ENCODE results near the gene LEF1. TPM values are rescaled to one million over a fixed set of nuclear protein-coding genes. Genes with fewer than 3 reads are reported as not detected.

LEF1 gene
- total and polyA plus RNA-seq, 2 of the 8 experiments (the other 6 are each of a cell fraction or from before 2014, with no cell fraction given): 2.6 to 5.2 TPM

GRCh38 chr4:108120789-108121188, 47.9 kb downstream of the LEF1 start:
- H4K20me1 ChIP-seq (replicated peaks in 1 of 2; ENCODE audit: control insufficient read depth in 1 of 2, insufficient read depth in 2 of 2, low read length in 2 of 2): no peaks in the 10 kb centered on the region
- CTCF ChIA-PET (ENCODE audit: partially characterized antibody): interaction anchor here (2.0 to 2.3 kb wide), 2 partner anchors 11 to 90 kb away, joined by 5 to 14 read pairs; no protein-coding TSS in a partner anchor
- H3K9me3 ChIP-seq (ENCODE audit: insufficient read depth in 2 of 2, low read depth in 1 of 2, low read length in 1 of 2): no peaks in the 10 kb centered on the region

More at GRCh38 chr4:108120789-108121188, 47.9 kb downstream of the LEF1 start:
- Histone ChIP-seq H3K79me2 (ENCODE audit: control insufficient read depth in 1 of 2, insufficient read depth in 2 of 2, low read length in 2 of 2) (no peaks in the 10 kb centered on the region), H3K4me1 (replicated peaks in 1 of 4; ENCODE audit: control insufficient read depth in 3 of 4, insufficient read depth in 4 of 4, low read length in 3 of 4) (peaks cover 0 to 3% (median 0%) of the 10 kb centered on the region in 4 experiments; a peak in 2 of 7 replicates), H2BK5ac (ENCODE audit: low read depth, low read length) (no peak overlapping the region), H3K27ac (ENCODE audit: low read depth, low read length) (no peak overlapping the region), H3K56ac (replicated peaks; ENCODE audit: insufficient read length, low read depth, low read length) (no peak overlapping the region), H4K91ac (replicated peaks; ENCODE audit: insufficient read length, low read length) (no peak overlapping the region), H3K4me2 (ENCODE audit: insufficient read depth in 1 of 2, low read depth in 2 of 2, low read length in 2 of 2) (no peak overlapping the region), H4K8ac (ENCODE audit: extremely low read depth, insufficient read depth, low read length) (no peak overlapping the region), H3K9ac (replicated peaks in 1 of 4; ENCODE audit: extremely low read depth in 1 of 4, low read depth in 3 of 4, low read length in 3 of 4) (no peak overlapping the region), H2AFZ (ENCODE audit: low read length) (no peak overlapping the region), H3K23ac (ENCODE audit: insufficient read length) (no peak overlapping the region), H2BK120ac (replicated peaks; ENCODE audit: low read depth, low read length) (no peak overlapping the region), H3K36me3 (ENCODE audit: control insufficient read depth in 2 of 4, insufficient read depth in 4 of 4, low read length in 3 of 4) (no peaks in the 10 kb centered on the region; a peak in 1 of 8 replicates), H2BK12ac (ENCODE audit: low read depth, low read length) (no peak overlapping the region), H4K5ac (ENCODE audit: insufficient read length, low read depth, low read length) (no peak overlapping the region), H3K23me2 (ENCODE audit: low read depth, low read length) (no peaks in the 10 kb centered on the region), H2BK15ac (ENCODE audit: low read length) (no peak overlapping the region), H3K27me3 (replicated peaks in 1 of 4; ENCODE audit: control insufficient read depth in 3 of 4, extremely low read depth in 1 of 4, insufficient read depth in 3 of 4, low read length in 3 of 4) (no peaks in the 10 kb centered on the region), H3K4me3 (ENCODE audit: extremely low read depth in 1 of 4, insufficient read depth in 2 of 4, low read depth in 3 of 4, low read length in 4 of 4) (no peak overlapping the region), H3K14ac (ENCODE audit: insufficient read length) (no peak overlapping the region), H3K18ac (ENCODE audit: extremely low read depth, low read length) (no peak overlapping the region), H3K4ac (replicated peaks; ENCODE audit: insufficient read length, low read depth, low read length) (no peak overlapping the region), H2BK20ac (ENCODE audit: low read length) (no peak overlapping the region), H3K79me1 (ENCODE audit: low read depth, low read length) (no peaks in the 10 kb centered on the region), H2AK5ac (ENCODE audit: low read depth, low read length) (no peak overlapping the region)
- no peak for FAIRE-seq
- POLR2A ChIA-PET (ENCODE audit: partially characterized antibody): no interaction called here
- no peak for DNase-seq (ENCODE audit: low read depth in 1 of 2, low spot score in 2 of 2)
- TF ChIP-seq EP300 (IDR thresholded peaks at IDR 0.05; ENCODE audit: borderline replicate concordance in 1 of 2, low read depth in 2 of 2, low read length in 2 of 2) (no peak), GABPA (IDR thresholded peaks at IDR 0.05; ENCODE audit: borderline replicate concordance, insufficient read depth, low read length) (no peak), NANOG (IDR thresholded peaks at IDR 0.05; ENCODE audit: insufficient read depth, low read depth, low read length, poor library complexity, severe bottlenecking) (no peak), TCF12 (IDR thresholded peaks at IDR 0.05; ENCODE audit: low read depth, low read length) (no peak), SIX5 (IDR thresholded peaks at IDR 0.05; ENCODE audit: low read depth, low read length) (no peak)
- WGBS, 2 experiments (ENCODE audit: extremely low coverage in 1 of 2, insufficient coverage in 1 of 2, insufficient read length in 1 of 2, insufficient replicate concordance in 2 of 2, low coverage in 1 of 2, low lambda C conversion rate in 2 of 2, missing lambda C conversion rate in 1 of 2): 88% methylated on average over 2 of the region's 2 CpGs; no CpG with 5 or more reads in 1 of the 2 experiments

Measured in H1 (cell line).